Right lobe of liver (tissue), 6 donors: Measurements from ENCODE around the gene CCDC88C. TPM values are rescaled to one million over a fixed set of nuclear protein-coding genes. Genes with fewer than 3 reads are reported as not detected.
A peak's percentile ranks its signal among the peaks of the same experiment; 100 is the strongest.

Source experiments
- ATAC-seq, 4 donors: fragments of 200-7000 bp; cut with Tn5 transposase; one replicate each; pipeline ENCODE4 v1.9.1; 2020; ENCODE audit warnings: mild to moderate bottlenecking in 4 of 4, moderate library complexity in 4 of 4
- DNase-seq, 3 donors: peaks; one replicate each; pipeline ENCODE4 v3.0.0-alpha.2; 2020
- H3K27ac ChIP-seq, 3 donors: fragments of 200-600 bp; one replicate each; pipeline ENCODE4 v1.8.0; 2022
- H3K27me3 ChIP-seq, 2 donors: fragments of 200-600 bp; one replicate each; pipeline ENCODE4 v1.8.0; 2022
- H3K36me3 ChIP-seq, 4 donors: fragments of 200-600 bp; sonication (generic) in 1 of 4; one replicate each; pipeline versions ENCODE4 v1.5.1 to v1.8.0; 2017 to 2022; ENCODE audit warnings: control low read depth in 1 of 4
- H3K4me1 ChIP-seq, 4 donors: fragments of 200-600 bp; sonication (generic) in 1 of 4; one replicate each; pipeline versions ENCODE4 v1.5.1 to v1.8.0; 2017 to 2022; ENCODE audit warnings: control low read depth in 1 of 4
- H3K4me3 ChIP-seq, 3 donors: fragments of 200-600 bp; one replicate each; pipeline ENCODE4 v1.8.0; 2022
- H3K9me3 ChIP-seq, 4 donors: fragments of 200-600 bp; sonication (generic) in 1 of 4; one replicate each; pipeline versions ENCODE4 v1.5.1 to v1.8.0; 2017 to 2022; ENCODE audit warnings: control low read depth in 1 of 4
- POLR2A ChIP-seq: fragments of 450-650 bp; IDR thresholded peaks from one replicate; pipeline ENCODE4 v1.6.1; 2017; ENCODE audit warnings: antibody characterized with exemption, mild to moderate bottlenecking
- WGBS: methylation state at CpG from one replicate; pipeline ENCODE4 v1.1.6; 2018; ENCODE audit warnings: low coverage, low lambda C conversion rate; ENCODE audit not compliant: insufficient coverage; ENCODE audit errors: missing lambda C conversion rate; 5-methylcytosine and 5-hydroxymethylcytosine counted together
- intact Hi-C, 2 donors: fragments of 100-400 bp; cut with DNase I; formaldehyde crosslinking; loops; one replicate each; pipeline versions ENCODE4 v1.11.2 to v1.14.1; 2022
- total RNA-seq, 6 experiments: library from RNA; depleted of rRNA in 2 of 6; stranded (reverse); fragments of >200 nt in 2 of 6; fragmentation: NEBNext Ultra II Directional in 3 of 6; extraction: Animal tissue kit (Norgen Biotek cat#: 25700) in 3 of 6; gene quantifications; one replicate each; pipeline versions ENCODE4 v1.1.0 to v1.2.4, GENCODE V29; 2016 to 2023
- TF ChIP-seq, protein P1 (sequence below), 4 donors: fragments of 200-600 bp in 3 of 4; fragments of 450-650 bp in 1 of 4; IDR thresholded peaks; one replicate each; pipeline versions ENCODE4 v1.5.1 to v1.8.0; 2016 to 2022; ENCODE audit warnings: antibody characterized with exemption in 4 of 4, mild to moderate bottlenecking in 2 of 4
- donor health status: DM: no; HTN: yes; CAD: no.
- donor health status: DM: no; HTN: no; CAD: no.
- donor health status: DM: no; HTN: no; CAD: no.
- donor health status: DM: no; HTN: yes; CAD: no.
- donor health status: DM: no; HTN: yes; CAD: no.

Gene CCDC88C
- total RNA-seq, 6 experiments from 2014 or later = 1.2 to 5.7 (median 3.1) TPM

DNA sequence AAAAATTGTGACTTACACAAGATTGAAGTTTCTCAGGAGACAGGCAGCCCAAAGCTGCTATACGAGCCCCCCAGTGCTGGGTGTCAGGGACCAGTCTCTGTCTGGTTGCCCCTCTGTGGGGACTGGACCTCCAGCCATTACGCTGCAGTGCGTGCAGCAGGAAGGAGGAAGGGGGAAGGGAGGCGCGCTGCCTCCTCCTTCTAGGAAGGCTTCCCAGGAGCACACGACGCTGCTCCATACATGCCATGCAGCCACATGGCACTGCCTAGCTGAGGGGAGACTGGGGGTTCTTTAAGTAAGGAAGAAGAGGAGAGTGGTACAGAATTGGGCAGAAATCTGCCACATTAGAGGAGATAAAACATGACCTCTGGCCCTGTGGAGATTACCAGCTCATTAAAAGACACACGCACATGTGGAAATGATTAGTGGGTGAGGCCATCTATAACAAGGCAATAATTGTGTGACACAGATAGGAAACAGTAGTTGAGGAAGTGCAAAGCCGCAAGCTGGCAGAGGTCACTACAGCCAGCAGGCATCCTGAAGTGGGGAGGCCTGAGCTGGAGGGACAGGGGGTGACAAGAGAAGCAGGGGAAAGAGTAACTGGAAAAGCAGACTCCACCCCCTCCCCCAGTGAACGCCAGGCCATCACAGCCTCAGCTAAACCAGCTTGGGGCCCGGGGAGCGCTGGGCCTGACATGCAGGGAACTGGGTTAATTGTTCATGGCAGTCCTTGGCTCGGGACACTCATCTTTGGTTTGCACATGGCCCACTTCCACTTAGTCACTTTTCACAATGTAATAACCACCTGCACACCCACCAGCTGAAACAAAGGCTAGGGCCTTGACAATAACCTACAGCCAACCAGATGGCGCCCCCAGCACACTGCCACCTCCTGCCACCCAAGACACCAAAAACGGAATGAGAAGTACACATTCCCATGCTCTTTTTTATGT, 39.6 kb downstream of the CCDC88C start:
- WGBS = 54% methylated on average over 5 of the region's 15 CpGs
- H3K9me3 ChIP-seq = no peaks in the 10 kb centered on the region
- TF ChIP-seq, protein P1, sequence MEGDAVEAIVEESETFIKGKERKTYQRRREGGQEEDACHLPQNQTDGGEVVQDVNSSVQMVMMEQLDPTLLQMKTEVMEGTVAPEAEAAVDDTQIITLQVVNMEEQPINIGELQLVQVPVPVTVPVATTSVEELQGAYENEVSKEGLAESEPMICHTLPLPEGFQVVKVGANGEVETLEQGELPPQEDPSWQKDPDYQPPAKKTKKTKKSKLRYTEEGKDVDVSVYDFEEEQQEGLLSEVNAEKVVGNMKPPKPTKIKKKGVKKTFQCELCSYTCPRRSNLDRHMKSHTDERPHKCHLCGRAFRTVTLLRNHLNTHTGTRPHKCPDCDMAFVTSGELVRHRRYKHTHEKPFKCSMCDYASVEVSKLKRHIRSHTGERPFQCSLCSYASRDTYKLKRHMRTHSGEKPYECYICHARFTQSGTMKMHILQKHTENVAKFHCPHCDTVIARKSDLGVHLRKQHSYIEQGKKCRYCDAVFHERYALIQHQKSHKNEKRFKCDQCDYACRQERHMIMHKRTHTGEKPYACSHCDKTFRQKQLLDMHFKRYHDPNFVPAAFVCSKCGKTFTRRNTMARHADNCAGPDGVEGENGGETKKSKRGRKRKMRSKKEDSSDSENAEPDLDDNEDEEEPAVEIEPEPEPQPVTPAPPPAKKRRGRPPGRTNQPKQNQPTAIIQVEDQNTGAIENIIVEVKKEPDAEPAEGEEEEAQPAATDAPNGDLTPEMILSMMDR (IDR thresholded peaks at IDR 0.05) = no peak
- TF ChIP-seq POLR2A = no peak
- no peak for DNase-seq
- no peak overlapping the region for H3K4me3 ChIP-seq
- H3K4me1 ChIP-seq = peaks cover 0 to 9% (median 2%) of the 10 kb centered on the region in 4 donors
- intact Hi-C loops = no loop called here
- H3K27ac ChIP-seq = no peak overlapping the region
- H3K27me3 ChIP-seq = no peaks in the 10 kb centered on the region
- no peaks in the 10 kb centered on the region for H3K36me3 ChIP-seq
- ATAC-seq = peak; percentile 7 to 34 (median 30)

GRCh38 chr14:91376547-91377477, 40.8 kb downstream of the CCDC88C start:
- no peak overlapping the region for H3K27ac ChIP-seq
- H3K9me3 ChIP-seq = no peaks in the 10 kb centered on the region
- no peaks in the 10 kb centered on the region for H3K27me3 ChIP-seq
- WGBS = 29% methylated on average over 4 of the region's 28 CpGs
- no peak overlapping the region for H3K4me3 ChIP-seq
- H3K36me3 ChIP-seq = no peaks in the 10 kb centered on the region
- TF ChIP-seq POLR2A = no peak
- TF ChIP-seq, protein P1 (IDR thresholded peaks at IDR 0.05) = no peak
- no peak for DNase-seq
- no peak for ATAC-seq
- intact Hi-C loops = no loop called here
- H3K4me1 ChIP-seq = peaks cover 0 to 9% (median 2%) of the 10 kb centered on the region in 4 donors

DNA sequence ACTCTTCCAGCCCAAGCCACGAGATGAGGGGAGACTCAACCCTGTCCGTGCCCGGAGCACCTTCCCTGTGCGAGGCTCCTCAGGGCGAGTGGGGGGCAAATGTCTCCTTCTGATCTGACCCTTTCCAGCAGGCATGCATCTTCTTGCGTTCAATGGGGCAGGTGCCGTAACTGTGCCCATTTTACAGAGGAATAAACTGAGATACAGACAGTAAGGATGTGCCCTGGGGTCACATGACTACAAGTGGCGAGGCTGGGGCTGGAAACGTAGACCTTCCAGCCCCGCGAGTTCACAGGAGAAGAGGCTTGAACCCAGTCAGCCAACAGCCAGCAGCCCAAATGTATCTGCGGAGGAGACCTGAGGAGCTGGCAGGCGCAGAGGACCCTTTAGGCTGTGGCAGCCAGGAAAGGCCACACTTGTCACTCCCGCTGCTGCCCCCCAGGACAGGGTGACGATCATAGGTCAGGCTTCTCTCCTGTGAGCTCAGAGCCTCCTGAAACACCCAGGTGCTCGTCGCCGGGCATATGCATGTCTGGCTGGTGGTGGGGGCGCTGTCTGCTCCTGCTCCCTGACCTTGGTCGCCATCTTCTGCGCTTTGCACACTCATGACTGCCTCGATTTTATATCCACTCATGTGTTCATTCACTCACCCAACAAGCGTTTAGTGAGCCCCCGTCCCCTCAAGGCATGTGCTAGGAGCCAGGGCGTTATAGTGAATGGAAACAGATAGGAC, 41.7 kb downstream of the CCDC88C start:
- intact Hi-C loops = no loop called here
- H3K36me3 ChIP-seq = no peaks in the 10 kb centered on the region
- no peaks in the 10 kb centered on the region for H3K9me3 ChIP-seq
- TF ChIP-seq, protein P1 (IDR thresholded peaks at IDR 0.05) = no peak
- no peak for TF ChIP-seq POLR2A
- H3K4me1 ChIP-seq = peaks cover 0 to 9% (median 2%) of the 10 kb centered on the region in 4 donors
- ATAC-seq = no peak
- no peak for DNase-seq
- no peak overlapping the region for H3K4me3 ChIP-seq
- no peak overlapping the region for H3K27ac ChIP-seq
- WGBS = 69% methylated on average over 3 of the region's 25 CpGs
- no peaks in the 10 kb centered on the region for H3K27me3 ChIP-seq
